Activated T-helper 17 cell treated with anti-CD3 and anti-CD28 coated beads, Interleukin-2, amount 50 U/mL, for 72 hours (primary cell): ENCODE measurements around the gene FNDC1. TPM values are rescaled to one million over a fixed set of nuclear protein-coding genes. Genes with fewer than 3 reads are reported as not detected.

Experiments
- ATAC-seq: fragments of 150-1000 bp; cut with Tn5 transposase; replicated peaks from 2 replicates; pipeline ENCODE4 v1.10.0; 2021; ENCODE audit warnings: mild to moderate bottlenecking, moderate library complexity
- H3K27ac Mint-ChIP-seq: one replicate; pipeline ENCODE4 v1.8.0; 2022; ENCODE audit warnings: mixed read lengths
- H3K27me3 Mint-ChIP-seq: one replicate; pipeline ENCODE4 v1.8.0; 2022; ENCODE audit warnings: mixed read lengths
- H3K36me3 Mint-ChIP-seq: one replicate; pipeline ENCODE4 v1.8.0; 2022; ENCODE audit warnings: low read depth, mild to moderate bottlenecking, mixed read lengths
- H3K4me1 Mint-ChIP-seq: one replicate; pipeline ENCODE4 v1.8.0; 2022; ENCODE audit warnings: mixed read lengths
- H3K4me3 Mint-ChIP-seq: one replicate; pipeline ENCODE4 v1.8.0; 2022; ENCODE audit warnings: mild to moderate bottlenecking, mixed read lengths
- H3K9me3 Mint-ChIP-seq: one replicate; pipeline ENCODE4 v1.8.0; 2022; ENCODE audit warnings: mixed read lengths
- total RNA-seq, 2 donors: library from RNA; stranded (reverse); gene quantifications; one replicate each; pipeline ENCODE4 v1.2.3, GENCODE V29; 2022

FNDC1 gene
- total RNA-seq, 2 donors from 2014 or later: not detected

DNA sequence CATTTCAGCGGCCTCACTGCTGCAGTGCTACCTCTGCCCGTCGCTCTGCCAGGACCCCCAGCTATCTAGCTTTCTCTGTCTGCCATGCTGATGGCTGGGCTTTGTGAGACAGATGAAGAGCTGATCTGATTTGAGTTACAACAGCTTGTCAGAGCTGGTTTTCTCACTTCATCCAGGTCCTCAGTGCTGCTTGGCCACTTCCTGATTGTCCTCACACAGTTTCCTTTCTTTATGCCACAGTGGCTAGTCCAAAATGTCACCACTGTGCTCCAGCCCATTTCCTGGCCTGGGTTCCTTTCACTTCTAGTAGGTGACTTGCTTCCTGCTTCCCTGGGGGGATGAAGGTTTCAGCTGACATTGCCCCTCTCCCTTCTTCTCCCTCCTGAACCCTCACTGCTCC, 35.4 kb downstream of the FNDC1 start:
- Mint-ChIP-seq H3K27ac (no peak overlapping the region), H3K4me3 (no peak overlapping the region), H3K27me3 (peaks cover 8% of the 10 kb centered on the region), H3K36me3 (no peaks in the 10 kb centered on the region), H3K9me3 (no peaks in the 10 kb centered on the region), H3K4me1 (peaks cover 4% of the 10 kb centered on the region)
- no peak for ATAC-seq

DNA sequence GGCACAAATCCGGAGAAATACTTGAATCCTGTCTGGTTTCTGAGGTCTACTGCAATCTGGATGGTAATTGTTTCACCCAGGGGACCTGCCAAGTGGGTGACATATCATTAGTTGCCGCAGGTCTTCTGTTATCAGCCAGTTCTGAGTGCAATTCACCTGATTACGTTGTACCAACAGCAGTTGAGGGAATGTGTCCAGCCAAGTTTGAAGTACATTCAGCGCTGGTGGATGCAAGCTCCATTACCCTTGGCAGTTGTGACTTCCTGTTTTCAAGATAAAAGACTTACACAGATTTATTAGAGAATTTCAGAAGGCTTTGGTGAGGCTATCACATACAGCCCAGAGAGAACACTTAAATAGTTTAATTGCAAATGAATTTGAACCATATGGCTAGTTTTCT, 42.8 kb downstream of the FNDC1 start:
- Mint-ChIP-seq H3K4me1 (no peaks in the 10 kb centered on the region), H3K27ac (no peak overlapping the region), H3K36me3 (no peaks in the 10 kb centered on the region), H3K4me3 (no peak overlapping the region), H3K27me3 (peaks cover 4% of the 10 kb centered on the region), H3K9me3 (no peaks in the 10 kb centered on the region)
- ATAC-seq: no peak

DNA sequence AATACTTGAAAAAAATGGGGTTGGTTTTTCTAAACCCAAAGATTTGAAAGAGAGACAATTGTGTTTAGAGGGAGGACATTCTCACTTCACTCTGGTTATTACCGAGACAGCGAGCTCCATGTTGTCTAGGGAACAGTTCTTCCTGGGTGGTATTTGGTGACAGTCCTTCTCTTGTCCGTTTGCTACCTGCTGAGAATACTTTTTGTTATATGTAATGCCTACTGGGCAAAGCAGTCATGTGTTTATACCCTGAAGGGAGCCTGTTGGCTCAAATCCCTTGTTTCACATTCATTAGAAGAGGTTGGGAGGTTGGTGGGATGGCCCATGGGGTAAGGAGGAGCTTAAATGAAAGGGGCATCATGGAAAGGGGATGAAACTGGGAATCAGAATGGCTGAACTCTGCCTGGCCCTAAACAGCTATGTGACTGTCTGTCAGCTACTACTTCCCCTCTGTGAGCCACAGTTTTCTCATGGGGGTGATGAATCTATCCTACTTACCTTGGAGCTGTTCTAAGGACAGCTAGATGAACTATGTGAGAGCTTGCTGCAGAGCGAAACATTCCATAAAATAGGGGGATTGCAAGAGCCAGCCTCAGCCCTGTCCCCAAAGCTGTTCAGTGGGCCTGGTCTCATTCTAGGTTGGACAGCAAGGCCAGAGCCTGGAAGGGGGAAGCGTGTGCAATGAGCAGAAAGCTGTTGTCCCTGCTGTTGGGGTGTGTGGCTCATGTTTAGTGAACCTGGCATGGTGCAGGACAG, 43.5 kb downstream of the FNDC1 start:
- Mint-ChIP-seq H3K9me3 (no peaks in the 10 kb centered on the region), H3K36me3 (no peaks in the 10 kb centered on the region), H3K4me3 (no peak overlapping the region), H3K4me1 (no peaks in the 10 kb centered on the region), H3K27ac (no peak overlapping the region), H3K27me3 (peaks cover 4% of the 10 kb centered on the region)
- no peak for ATAC-seq

DNA sequence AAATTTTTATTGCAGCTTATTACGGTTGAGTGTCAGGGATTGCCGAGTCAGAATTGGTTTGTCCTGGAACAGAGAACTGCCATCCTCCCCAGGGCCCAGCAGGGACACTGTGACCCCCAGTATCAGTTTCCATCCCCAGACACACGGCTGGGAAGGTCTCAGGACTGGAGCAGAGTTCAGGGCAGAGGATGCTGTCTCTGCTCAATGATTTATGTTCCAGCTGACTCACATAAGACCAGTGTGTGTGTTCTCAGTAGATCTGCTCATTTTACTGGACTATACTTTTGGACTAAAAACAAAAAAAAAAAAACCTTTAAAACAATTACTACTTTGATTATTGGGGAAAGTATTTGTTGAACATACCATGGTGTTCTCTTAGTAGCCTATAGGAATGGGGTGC, 44.2 kb downstream of the FNDC1 start:
- H3K27ac Mint-ChIP-seq: no peak overlapping the region
- no peaks in the 10 kb centered on the region for H3K36me3 Mint-ChIP-seq
- no peak overlapping the region for H3K4me3 Mint-ChIP-seq
- H3K4me1 Mint-ChIP-seq: no peaks in the 10 kb centered on the region
- no peaks in the 10 kb centered on the region for H3K9me3 Mint-ChIP-seq
- ATAC-seq: no peak
- peaks cover 9% of the 10 kb centered on the region for H3K27me3 Mint-ChIP-seq

DNA sequence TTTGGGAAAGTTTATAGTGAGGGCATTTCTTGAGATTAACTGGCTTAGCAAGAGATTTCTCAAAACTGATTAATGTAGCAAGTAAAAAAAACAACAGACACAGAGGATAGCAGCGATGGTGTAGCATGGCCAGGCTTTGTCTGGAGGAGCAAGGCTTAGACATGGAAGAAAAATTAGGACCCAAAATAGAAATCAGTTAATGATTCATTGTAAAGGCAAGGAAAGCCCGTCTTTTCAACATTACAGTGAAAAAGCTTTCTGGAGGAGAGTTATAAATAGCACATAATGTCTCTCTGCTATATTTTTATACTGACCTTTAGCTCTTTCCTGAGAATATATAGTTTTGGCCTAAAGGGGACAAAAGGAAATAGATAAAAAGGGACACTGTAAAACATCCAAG, 45.1 kb downstream of the FNDC1 start:
- Mint-ChIP-seq H3K36me3 (no peaks in the 10 kb centered on the region), H3K27ac (no peak overlapping the region), H3K4me1 (no peaks in the 10 kb centered on the region), H3K27me3 (peaks cover 12% of the 10 kb centered on the region), H3K9me3 (no peaks in the 10 kb centered on the region), H3K4me3 (no peak overlapping the region)
- ATAC-seq: no peak

DNA sequence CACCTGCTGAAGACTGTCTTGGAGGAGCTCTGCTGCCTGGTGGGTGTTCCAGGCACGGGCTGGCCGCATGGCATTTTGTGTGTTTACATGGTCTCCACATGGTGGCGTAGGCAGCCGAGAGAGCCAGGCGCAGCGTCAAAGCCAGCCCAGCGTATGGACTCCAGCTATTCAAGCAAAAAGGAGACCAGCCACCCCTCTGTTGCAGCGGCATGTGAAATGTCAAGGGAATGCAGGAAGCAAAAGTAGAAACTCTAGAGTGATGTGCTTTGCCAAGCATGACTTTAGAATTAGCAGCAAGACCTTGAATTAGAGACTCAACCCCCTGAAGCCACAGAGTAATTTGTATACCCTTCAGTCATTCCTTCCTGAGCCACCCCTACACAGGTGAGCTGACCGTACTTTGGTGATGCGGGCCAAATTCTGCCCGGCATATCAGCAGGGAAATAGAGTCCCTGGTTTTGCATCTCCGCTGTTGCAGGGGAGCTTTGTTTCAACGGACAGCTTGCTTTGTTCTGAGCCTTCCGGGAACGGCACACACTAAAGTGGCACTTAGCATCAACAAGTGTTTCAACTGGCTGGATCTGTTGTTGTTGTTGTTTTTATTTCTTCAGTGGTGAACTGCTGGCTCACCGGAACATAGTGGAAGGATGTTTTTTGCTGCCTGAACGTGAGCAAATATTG, 48.5 kb downstream of the FNDC1 start:
- H3K27ac Mint-ChIP-seq: no peak overlapping the region
- no peaks in the 10 kb centered on the region for H3K36me3 Mint-ChIP-seq
- H3K4me1 Mint-ChIP-seq: no peaks in the 10 kb centered on the region
- peaks cover 12% of the 10 kb centered on the region for H3K27me3 Mint-ChIP-seq
- H3K4me3 Mint-ChIP-seq: no peak overlapping the region
- H3K9me3 Mint-ChIP-seq: no peaks in the 10 kb centered on the region
- ATAC-seq: no peak

DNA sequence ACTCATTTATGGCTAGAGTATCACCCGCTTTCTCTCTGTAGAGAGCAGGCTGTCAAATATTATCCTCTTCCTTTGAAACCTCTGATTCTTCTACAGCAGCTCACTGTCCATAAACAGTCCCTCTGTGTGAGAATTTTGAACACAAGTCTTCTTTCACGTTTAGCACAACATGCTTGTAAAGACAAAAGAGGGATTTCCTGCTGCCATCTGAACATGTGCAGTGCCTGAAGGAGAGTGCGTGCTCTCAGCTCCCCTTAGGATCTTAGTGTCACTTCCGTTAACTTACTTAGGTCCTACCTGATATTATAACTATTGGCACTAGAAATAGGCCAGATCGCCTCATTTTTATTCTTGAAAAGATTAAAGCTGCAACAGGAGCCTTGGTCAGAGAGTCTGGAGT, 50.9 kb downstream of the FNDC1 start:
- Mint-ChIP-seq H3K4me1 (no peaks in the 10 kb centered on the region), H3K27me3 (peaks cover 15% of the 10 kb centered on the region)
- ATAC-seq: no peak

DNA sequence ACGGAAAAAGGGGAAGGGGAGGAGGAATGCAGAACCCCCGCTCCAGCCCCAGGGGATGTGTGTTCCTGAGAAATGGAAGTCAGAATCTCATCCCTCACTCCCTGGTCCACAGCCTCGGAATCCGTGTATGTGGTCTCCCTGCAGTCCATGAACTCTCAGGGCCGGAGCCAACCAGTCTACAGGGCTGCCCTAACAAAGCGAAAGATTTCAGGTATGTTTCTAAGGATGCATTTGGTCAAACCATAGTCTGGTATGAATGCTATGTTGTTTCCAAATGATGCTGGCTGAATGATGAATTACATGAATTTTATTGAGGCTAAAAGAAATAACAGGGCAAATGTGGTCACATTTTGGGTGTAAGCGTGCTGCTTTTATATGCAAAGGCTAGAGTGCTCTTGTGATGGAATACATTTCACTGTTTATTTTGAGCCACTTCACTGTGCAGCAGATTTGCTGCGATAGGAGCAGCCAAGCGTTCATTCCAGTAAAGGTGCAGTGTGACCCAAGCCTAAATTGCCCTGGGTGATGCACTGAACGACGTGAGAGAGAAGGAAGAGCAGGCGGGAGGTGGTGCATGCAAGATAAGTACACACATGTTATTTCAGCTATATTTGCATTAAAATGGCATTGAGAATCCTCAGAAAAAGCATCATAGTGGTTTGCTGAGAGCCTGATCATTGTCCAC, 52.4 kb downstream of the FNDC1 start:
- Mint-ChIP-seq H3K4me1 (no peaks in the 10 kb centered on the region), H3K27ac (no peak overlapping the region), H3K9me3 (no peaks in the 10 kb centered on the region), H3K4me3 (no peak overlapping the region), H3K36me3 (no peaks in the 10 kb centered on the region), H3K27me3 (peaks cover 17% of the 10 kb centered on the region)
- ATAC-seq: no peak

More for the DNA sequence above, 50.9 kb downstream of the FNDC1 start:
- Mint-ChIP-seq H3K27ac (no peak overlapping the region), H3K36me3 (no peaks in the 10 kb centered on the region), H3K4me3 (no peak overlapping the region), H3K9me3 (no peaks in the 10 kb centered on the region)

DNA sequence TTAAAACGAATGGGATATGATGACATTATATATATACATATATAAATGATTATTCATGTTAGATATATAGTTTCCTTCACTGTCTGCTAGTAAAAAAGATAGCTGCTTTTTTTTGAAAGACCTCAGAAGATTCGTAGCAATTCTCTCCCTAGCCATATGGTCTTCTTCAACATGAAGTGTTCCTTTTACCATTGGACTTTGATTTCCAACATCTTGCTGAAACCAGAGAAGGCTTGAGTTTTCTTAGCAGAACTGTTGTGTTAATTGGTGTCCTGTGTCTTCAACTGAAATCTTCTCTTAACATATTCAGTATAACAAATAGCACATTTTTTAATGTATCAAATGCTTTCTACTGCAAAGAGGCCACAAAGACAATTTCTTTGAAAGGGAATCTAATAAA, 55.3 kb downstream of the FNDC1 start:
- Mint-ChIP-seq H3K27me3 (peaks cover 16% of the 10 kb centered on the region), H3K36me3 (no peaks in the 10 kb centered on the region), H3K4me3 (no peak overlapping the region)

DNA sequence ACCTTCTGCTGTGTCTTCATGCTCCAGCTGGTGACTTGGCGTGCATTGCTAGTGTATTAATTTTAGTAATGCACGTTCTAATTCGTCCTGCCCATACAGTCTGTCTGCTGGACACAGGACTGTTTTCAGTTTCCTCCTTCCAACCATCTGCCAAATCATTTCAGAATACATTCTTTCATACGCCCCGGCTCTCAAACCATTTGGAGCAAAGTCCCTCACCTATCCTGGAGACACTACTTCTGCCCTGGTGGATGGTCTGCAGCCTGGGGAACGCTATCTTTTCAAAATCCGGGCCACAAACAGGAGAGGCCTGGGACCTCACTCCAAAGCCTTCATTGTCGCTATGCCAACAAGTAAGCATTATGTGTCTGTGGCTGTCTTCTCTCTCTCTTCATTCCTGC, 60.5 kb downstream of the FNDC1 start:
- peaks cover 22% of the 10 kb centered on the region for H3K27me3 Mint-ChIP-seq
- no peak overlapping the region for H3K4me3 Mint-ChIP-seq
- no peak overlapping the region for H3K27ac Mint-ChIP-seq
- no peaks in the 10 kb centered on the region for H3K36me3 Mint-ChIP-seq
- H3K9me3 Mint-ChIP-seq: no peaks in the 10 kb centered on the region
- no peaks in the 10 kb centered on the region for H3K4me1 Mint-ChIP-seq
- no peak for ATAC-seq

More for the DNA sequence above, 55.3 kb downstream of the FNDC1 start:
- no peak overlapping the region for H3K27ac Mint-ChIP-seq
- H3K4me1 Mint-ChIP-seq: no peaks in the 10 kb centered on the region
- no peaks in the 10 kb centered on the region for H3K9me3 Mint-ChIP-seq
- no peak for ATAC-seq

DNA sequence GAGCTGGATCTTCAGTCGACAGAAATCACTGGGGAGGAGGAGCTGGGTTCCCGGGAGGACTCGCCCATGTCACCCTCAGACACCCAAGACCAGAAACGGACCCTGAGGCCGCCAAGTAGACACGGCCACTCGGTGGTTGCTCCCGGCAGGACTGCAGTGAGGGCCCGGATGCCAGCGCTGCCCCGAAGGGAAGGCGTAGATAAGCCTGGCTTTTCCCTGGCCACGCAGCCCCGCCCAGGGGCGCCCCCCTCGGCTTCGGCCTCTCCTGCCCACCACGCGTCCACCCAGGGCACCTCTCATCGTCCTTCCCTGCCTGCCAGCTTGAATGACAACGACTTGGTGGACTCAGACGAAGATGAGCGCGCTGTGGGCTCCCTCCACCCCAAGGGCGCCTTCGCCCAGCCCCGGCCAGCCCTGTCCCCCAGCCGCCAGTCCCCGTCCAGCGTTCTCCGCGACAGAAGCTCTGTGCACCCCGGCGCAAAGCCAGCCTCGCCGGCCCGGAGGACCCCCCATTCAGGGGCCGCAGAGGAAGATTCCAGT, 63.0 kb downstream of the FNDC1 start:
- no peak overlapping the region for H3K4me3 Mint-ChIP-seq
- no peak for ATAC-seq
- H3K36me3 Mint-ChIP-seq: no peaks in the 10 kb centered on the region
- H3K4me1 Mint-ChIP-seq: no peaks in the 10 kb centered on the region
- peaks cover 35% of the 10 kb centered on the region for H3K27me3 Mint-ChIP-seq
- no peak overlapping the region for H3K27ac Mint-ChIP-seq
- no peaks in the 10 kb centered on the region for H3K9me3 Mint-ChIP-seq

DNA sequence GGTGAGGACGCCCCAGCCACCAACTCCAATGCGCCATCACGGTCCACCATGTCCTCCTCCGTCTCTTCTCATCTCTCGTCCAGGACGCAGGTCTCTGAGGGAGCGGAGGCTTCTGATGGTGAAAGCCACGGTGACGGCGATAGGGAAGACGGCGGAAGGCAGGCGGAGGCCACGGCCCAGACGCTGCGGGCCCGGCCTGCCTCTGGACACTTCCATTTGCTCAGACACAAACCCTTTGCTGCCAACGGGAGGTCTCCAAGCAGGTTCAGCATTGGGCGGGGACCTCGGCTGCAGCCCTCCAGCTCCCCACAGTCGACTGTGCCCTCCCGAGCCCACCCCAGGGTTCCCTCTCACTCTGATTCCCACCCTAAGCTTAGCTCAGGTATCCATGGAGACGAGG, 63.6 kb downstream of the FNDC1 start:
- ATAC-seq: no peak
- H3K9me3 Mint-ChIP-seq: no peaks in the 10 kb centered on the region
- no peak overlapping the region for H3K4me3 Mint-ChIP-seq
- peaks cover 32% of the 10 kb centered on the region for H3K27me3 Mint-ChIP-seq
- no peaks in the 10 kb centered on the region for H3K36me3 Mint-ChIP-seq
- no peak overlapping the region for H3K27ac Mint-ChIP-seq
- H3K4me1 Mint-ChIP-seq: no peaks in the 10 kb centered on the region

DNA sequence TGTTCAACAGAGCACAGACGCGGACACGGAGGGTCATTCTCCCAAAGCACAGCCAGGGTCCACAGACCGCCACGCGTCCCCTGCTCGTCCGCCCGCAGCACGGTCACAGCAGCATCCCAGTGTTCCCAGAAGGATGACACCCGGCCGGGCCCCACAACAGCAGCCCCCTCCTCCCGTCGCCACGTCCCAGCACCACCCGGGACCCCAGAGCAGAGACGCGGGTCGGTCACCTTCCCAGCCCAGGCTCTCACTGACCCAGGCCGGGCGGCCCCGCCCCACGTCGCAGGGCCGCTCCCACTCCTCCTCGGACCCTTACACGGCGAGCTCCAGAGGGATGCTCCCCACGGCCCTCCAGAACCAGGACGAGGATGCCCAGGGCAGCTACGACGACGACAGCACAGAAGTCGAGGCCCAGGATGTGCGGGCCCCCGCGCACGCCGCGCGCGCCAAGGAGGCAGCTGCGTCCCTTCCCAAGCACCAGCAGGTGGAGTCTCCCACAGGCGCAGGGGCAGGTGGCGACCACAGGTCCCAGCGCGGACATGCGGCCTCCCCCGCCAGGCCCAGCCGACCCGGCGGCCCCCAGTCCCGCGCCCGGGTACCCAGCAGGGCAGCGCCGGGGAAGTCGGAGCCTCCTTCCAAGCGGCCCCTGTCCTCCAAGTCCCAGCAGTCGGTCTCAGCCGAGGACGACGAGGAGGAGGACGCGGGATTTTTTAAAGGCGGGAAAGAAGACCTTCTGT, 64.3 kb downstream of the FNDC1 start:
- Mint-ChIP-seq H3K36me3 (no peaks in the 10 kb centered on the region), H3K27me3 (peaks cover 33% of the 10 kb centered on the region), H3K4me3 (no peak overlapping the region), H3K9me3 (no peaks in the 10 kb centered on the region), H3K27ac (no peak overlapping the region), H3K4me1 (no peaks in the 10 kb centered on the region)
- no peak for ATAC-seq

DNA sequence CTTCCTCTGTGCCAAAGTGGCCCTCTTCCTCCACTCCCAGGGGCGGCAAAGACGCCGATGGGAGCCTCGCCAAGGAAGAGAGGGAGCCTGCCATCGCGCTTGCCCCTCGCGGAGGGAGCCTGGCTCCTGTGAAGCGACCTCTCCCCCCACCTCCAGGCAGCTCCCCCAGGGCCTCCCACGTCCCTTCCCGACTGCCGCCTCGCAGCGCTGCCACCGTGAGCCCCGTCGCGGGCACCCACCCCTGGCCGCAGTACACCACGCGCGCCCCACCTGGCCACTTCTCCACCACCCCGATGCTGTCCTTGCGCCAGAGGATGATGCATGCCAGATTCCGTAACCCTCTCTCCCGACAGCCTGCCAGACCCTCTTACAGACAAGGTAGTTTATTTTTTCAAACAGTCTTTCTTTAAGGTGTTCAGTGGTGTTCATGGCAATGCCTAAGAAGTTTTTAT, 64.9 kb downstream of the FNDC1 start:
- no peaks in the 10 kb centered on the region for H3K36me3 Mint-ChIP-seq
- no peaks in the 10 kb centered on the region for H3K4me1 Mint-ChIP-seq
- no peaks in the 10 kb centered on the region for H3K9me3 Mint-ChIP-seq
- H3K27me3 Mint-ChIP-seq: peaks cover 34% of the 10 kb centered on the region
- no peak overlapping the region for H3K4me3 Mint-ChIP-seq
- ATAC-seq: no peak
- no peak overlapping the region for H3K27ac Mint-ChIP-seq
